MM.1S (cell line): Measurements from ENCODE around the gene TSPAN19.
A peak's percentile ranks its signal among the peaks of the same experiment; 100 is the strongest.

ENCODE experiments used
- DNase-seq: peaks from one replicate; pipeline ENCODE4 v3.0.0-alpha.2; 2015
- H2AFZ ChIP-seq: fragments of 300-600 bp; sonication (generic); 2 replicates; pipeline ENCODE4 v1.6.0; 2016; ENCODE audit warnings: antibody characterized with exemption, low read length
- H3F3A ChIP-seq: fragments of 300-600 bp; sonication (generic); 2 replicates; pipeline ENCODE4 v1.6.1; 2016; ENCODE audit warnings: mild to moderate bottlenecking, antibody characterized with exemption, low read length, moderate library complexity, mixed read lengths; ENCODE audit not compliant: insufficient read depth
- H3K27ac ChIP-seq: fragments of 300-600 bp; sonication (generic); 2 replicates; pipeline ENCODE4 v1.5.1; 2016; ENCODE audit warnings: mild to moderate bottlenecking, low read length
- H3K27me3 ChIP-seq: fragments of 300-600 bp; sonication (generic); replicated peaks from 2 replicates; pipeline ENCODE4 v1.6.0; 2016; ENCODE audit warnings: low read length; ENCODE audit not compliant: insufficient read depth
- H3K36me3 ChIP-seq: fragments of 300-600 bp; sonication (generic); replicated peaks from 2 replicates; pipeline ENCODE4 v1.6.1; 2016; ENCODE audit warnings: mild to moderate bottlenecking, low read length, mixed read lengths; ENCODE audit not compliant: insufficient read depth
- H3K4me1 ChIP-seq: fragments of 300-600 bp; sonication (generic); 2 replicates; pipeline ENCODE4 v1.6.1; 2016; ENCODE audit warnings: low read length, mixed read lengths
- H3K4me2 ChIP-seq: fragments of 300-600 bp; sonication (generic); 2 replicates; pipeline ENCODE4 v1.6.0; 2016; ENCODE audit warnings: low read depth, low read length
- H3K4me3 ChIP-seq: fragments of 300-600 bp; sonication (generic); 2 replicates; pipeline ENCODE4 v1.5.1; 2016; ENCODE audit warnings: low read length, mixed read lengths
- H3K79me2 ChIP-seq: fragments of 300-600 bp; sonication (generic); 2 replicates; pipeline ENCODE4 v1.6.1; 2016; ENCODE audit warnings: mixed run types, low read length, mixed read lengths
- H3K9ac ChIP-seq: fragments of 300-600 bp; sonication (generic); 2 replicates; pipeline ENCODE4 v1.6.1; 2016; ENCODE audit warnings: low read length, mixed read lengths
- H3K9me2 ChIP-seq: fragments of 300-600 bp; sonication (generic); replicated peaks from 2 replicates; pipeline ENCODE4 v1.6.1; 2016; ENCODE audit warnings: mild to moderate bottlenecking, low read length, mixed read lengths; ENCODE audit not compliant: insufficient read depth
- H3K9me3 ChIP-seq: fragments of 300-600 bp; sonication (generic); replicated peaks from 2 replicates; pipeline ENCODE4 v1.6.1; 2016; ENCODE audit warnings: mild to moderate bottlenecking, low read length, mixed read lengths; ENCODE audit not compliant: insufficient read depth
- H4K20me1 ChIP-seq: fragments of 300-600 bp; sonication (generic); 2 replicates; pipeline ENCODE4 v1.6.1; 2016; ENCODE audit warnings: mild to moderate bottlenecking, low read length, moderate library complexity, mixed read lengths; ENCODE audit not compliant: insufficient read depth
- EZH2 ChIP-seq: fragments of 300-600 bp; sonication (generic); optimal IDR thresholded peaks from 2 replicates; pipeline ENCODE3; 2017; ENCODE audit warnings: low read depth, mild to moderate bottlenecking, antibody characterized with exemption, low read length, mixed read lengths
- EZH2phosphoT487 ChIP-seq: fragments of 300-600 bp; sonication (generic); IDR thresholded peaks from 2 replicates; pipeline ENCODE4 v1.6.1; 2018; ENCODE audit warnings: antibody characterized with exemption, low read length
- TF ChIP-seq, protein P1 (sequence below): fragments of 300-600 bp; sonication (generic); IDR thresholded peaks from 2 replicates; pipeline ENCODE4 v1.5.1; 2016; ENCODE audit warnings: antibody characterized with exemption, low read length, mixed read lengths

TSPAN19 gene

DNA sequence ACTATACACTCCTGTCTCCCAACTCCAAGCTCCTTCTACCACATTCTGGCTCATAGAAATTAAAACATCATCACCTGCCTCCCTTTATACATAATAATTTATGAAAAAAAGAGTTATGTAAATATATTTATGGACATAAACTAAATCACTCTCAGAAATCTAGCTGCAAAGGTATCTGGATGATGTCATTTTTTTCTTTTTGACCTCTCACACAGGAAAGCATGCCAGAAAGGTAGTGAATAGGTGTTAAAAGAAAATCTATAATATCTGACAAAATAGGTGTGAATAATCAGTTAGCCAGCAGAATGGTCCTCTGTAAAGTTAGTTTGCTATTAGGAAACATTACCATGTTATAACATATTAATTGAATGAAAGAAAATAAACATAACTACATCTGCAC, 7.8 kb upstream of the TSPAN19 start:
- Histone ChIP-seq H3K9me3 (no peaks in the 10 kb centered on the region), H3K36me3 (no peaks in the 10 kb centered on the region), H3F3A (no peaks in the 10 kb centered on the region), H3K27me3 (no peaks in the 10 kb centered on the region), H3K4me3 (no peak overlapping the region), H3K9me2 (no peaks in the 10 kb centered on the region), H3K27ac (no peak overlapping the region), H3K79me2 (no peaks in the 10 kb centered on the region), H4K20me1 (no peaks in the 10 kb centered on the region), H3K4me1 (no peaks in the 10 kb centered on the region), H2AFZ (no peak overlapping the region), H3K9ac (no peak overlapping the region), H3K4me2 (no peak overlapping the region)
- no peak for TF ChIP-seq EZH2phosphoT487
- TF ChIP-seq, protein P1, sequence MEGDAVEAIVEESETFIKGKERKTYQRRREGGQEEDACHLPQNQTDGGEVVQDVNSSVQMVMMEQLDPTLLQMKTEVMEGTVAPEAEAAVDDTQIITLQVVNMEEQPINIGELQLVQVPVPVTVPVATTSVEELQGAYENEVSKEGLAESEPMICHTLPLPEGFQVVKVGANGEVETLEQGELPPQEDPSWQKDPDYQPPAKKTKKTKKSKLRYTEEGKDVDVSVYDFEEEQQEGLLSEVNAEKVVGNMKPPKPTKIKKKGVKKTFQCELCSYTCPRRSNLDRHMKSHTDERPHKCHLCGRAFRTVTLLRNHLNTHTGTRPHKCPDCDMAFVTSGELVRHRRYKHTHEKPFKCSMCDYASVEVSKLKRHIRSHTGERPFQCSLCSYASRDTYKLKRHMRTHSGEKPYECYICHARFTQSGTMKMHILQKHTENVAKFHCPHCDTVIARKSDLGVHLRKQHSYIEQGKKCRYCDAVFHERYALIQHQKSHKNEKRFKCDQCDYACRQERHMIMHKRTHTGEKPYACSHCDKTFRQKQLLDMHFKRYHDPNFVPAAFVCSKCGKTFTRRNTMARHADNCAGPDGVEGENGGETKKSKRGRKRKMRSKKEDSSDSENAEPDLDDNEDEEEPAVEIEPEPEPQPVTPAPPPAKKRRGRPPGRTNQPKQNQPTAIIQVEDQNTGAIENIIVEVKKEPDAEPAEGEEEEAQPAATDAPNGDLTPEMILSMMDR: no peak
- no peak for DNase-seq

DNA sequence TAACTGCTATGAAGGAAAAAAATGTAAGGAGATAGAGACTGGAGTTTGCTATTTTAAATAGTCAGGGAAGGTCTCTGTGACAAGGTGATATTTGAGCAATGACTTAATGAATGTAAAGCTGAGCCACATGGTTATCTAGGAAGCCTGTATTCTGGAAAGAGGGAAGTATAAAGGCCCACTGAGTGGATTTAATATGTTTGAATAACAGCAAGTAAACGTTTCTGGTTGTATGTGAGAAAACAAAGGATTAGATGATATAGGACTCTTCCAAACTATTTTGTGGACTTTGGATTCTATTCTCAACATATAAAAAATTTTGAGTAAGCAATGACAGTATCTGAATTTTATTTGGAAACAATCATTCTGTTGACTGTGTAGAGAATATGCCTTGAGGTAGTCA, 5.3 kb upstream of the TSPAN19 start:
- DNase-seq: no peak
- Histone ChIP-seq H3K27ac (no peak overlapping the region), H4K20me1 (no peaks in the 10 kb centered on the region), H3K79me2 (no peaks in the 10 kb centered on the region), H3K9me3 (no peaks in the 10 kb centered on the region), H3K27me3 (0 out of 2 replicates have a peak, but pooled peaks cover 3% of the 10 kb centered on the region), H3K9me2 (no peaks in the 10 kb centered on the region), H2AFZ (no peak overlapping the region), H3F3A (no peaks in the 10 kb centered on the region), H3K4me1 (no peaks in the 10 kb centered on the region), H3K36me3 (no peaks in the 10 kb centered on the region), H3K4me2 (no peak overlapping the region), H3K9ac (no peak overlapping the region), H3K4me3 (no peak overlapping the region)
- TF ChIP-seq, protein P1: no peak
- TF ChIP-seq EZH2phosphoT487 (no peak), EZH2 (no peak)

- Histone ChIP-seq H3K4me3 (peak overlapping the region; percentile 67), H3K27ac (peak overlapping the region; percentile 4; the same call in 1 of the 2 replicates), H4K20me1 (no peaks in the 10 kb centered on the region), H2AFZ (peak overlapping the region; percentile 61), H3K9ac (peak overlapping the region; percentile 59), H3K9me3 (no peaks in the 10 kb centered on the region), H3K36me3 (no peaks in the 10 kb centered on the region), H3F3A (no peaks in the 10 kb centered on the region), H3K27me3 (0 out of 2 replicates have a peak, but pooled peaks cover 3% of the 10 kb centered on the region), H3K4me1 (peaks cover 3% of the 10 kb centered on the region; the same call in 1 of the 2 replicates), H3K4me2 (peak overlapping the region; percentile 88), H3K79me2 (no peaks in the 10 kb centered on the region), H3K9me2 (no peaks in the 10 kb centered on the region)
- DNase-seq: no peak
- TF ChIP-seq EZH2phosphoT487 (no peak), EZH2 (no peak)
- TF ChIP-seq, protein P1: no peak
These were observed 656 bp upstream of the TSPAN19 start for GRCh38 chr12:85036733-85037132.
